HG02885 (cell line): ENCODE data around the gene NELFB.

Experiments
- ATAC-seq: cut with Tn5 transposase; IDR thresholded peaks from one replicate; pipeline ENCODE4 v1.9.1; 2021; ENCODE audit warnings: mild to moderate bottlenecking; ENCODE audit not compliant: unreplicated experiment, poor library complexity

NELFB gene

DNA sequence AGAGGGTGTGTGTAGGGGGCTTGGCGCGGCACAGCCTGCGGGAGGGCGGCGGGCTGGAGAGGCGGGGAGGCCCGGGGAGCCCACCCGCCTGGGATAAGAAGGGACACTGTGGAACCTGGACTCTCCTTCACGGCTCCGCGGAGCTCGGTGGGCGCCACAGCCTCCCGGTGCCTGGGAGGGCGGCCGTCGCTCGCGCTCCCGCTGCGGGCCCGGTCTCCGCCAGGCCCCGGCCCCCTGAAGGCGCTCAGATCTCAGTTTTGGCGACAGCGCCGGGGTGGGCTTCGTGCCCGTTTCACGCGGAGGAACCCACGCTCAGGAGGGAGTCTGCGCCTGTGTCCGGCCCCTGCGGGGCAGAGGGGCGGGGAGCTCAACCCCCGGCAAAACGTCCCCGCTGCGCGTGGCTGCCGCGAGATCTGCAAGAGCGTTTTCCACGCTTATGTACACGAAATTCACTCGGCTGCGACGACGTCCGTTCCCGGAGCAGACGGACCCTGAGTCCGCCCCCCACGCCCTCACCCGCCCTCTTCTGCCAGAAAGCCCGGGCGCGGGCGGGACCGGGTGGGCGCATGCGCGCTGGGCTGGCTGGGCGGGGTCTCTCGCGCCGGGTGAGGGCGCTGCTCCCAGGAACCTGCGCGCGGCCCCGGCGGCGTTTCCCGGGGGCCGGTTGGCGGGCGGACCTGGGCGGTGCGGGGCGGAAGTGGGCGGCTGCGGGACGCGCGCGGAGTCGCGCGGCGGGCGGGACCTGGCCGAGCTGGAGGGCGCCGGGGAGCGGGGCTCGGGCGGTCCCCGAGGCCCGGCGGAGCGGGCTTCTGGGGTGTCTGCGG, at the start of gene NELFB:
Gene NELFB (plus strand): TSS at position 704 of the 824 bp plus-strand sequence.
- peak; percentile 81 for ATAC-seq

DNA sequence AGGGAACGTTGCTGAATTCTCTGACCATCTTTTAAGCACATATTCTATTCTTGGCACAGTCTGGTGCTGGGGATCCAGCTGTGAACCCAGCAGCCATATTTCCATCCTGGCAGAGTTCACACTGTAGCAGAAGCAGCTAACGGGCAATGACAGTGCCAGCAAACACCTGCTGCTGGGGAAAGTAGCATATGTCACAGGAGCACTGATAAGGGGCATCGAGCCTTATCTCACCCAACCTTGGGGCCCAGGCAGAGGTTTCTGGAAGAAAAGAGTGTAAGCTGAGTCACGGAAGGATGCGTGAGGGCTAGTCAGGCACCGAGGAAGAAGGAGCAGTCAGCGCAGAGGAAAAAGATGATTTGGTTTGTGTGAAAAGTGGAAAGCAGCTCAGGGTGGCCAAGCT, 48.5 kb upstream of the NELFB start:
- ATAC-seq, result no peak

DNA sequence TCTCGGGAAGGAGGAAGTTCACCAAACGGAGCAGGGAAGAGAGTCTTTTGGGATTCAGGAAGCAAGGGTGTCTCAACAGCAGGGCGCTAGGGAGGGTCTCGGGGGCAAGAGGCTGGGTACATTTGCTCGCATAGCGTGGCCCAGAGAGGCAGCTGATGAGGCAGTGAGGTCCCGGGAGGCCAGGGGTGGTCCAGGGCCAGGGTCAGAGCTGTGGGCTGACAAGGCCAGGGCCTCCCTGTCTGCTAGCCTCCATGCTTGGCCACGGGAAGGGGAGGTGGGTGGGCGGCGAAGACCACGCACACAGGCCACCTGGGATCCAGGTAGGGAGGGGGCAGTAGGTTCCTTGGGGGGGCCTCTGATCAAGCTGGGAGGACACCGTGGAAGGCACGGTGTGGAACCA, 43.6 kb upstream of the NELFB start:
- ATAC-seq, result no peak

DNA sequence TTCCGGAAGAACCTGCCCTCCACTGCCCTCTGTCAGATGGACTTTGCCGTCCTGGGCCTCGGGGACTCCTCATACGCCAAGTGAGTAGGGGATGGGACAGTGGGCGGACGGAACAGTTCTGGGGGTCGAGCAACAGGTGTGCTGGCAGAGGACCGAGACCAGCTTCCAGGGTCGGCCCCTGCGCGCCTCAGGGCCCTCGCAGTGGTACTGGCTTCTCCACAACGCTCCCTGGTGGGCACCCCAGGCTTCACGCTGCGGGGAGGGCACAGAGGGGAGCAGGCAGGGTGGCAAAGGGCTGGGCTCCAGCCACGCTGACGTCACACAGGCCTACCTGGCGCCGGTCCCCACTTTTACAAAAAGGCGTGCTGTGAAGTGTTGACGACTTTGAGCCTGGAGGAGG, 42.6 kb upstream of the NELFB start:
- ATAC-seq, result no peak

DNA sequence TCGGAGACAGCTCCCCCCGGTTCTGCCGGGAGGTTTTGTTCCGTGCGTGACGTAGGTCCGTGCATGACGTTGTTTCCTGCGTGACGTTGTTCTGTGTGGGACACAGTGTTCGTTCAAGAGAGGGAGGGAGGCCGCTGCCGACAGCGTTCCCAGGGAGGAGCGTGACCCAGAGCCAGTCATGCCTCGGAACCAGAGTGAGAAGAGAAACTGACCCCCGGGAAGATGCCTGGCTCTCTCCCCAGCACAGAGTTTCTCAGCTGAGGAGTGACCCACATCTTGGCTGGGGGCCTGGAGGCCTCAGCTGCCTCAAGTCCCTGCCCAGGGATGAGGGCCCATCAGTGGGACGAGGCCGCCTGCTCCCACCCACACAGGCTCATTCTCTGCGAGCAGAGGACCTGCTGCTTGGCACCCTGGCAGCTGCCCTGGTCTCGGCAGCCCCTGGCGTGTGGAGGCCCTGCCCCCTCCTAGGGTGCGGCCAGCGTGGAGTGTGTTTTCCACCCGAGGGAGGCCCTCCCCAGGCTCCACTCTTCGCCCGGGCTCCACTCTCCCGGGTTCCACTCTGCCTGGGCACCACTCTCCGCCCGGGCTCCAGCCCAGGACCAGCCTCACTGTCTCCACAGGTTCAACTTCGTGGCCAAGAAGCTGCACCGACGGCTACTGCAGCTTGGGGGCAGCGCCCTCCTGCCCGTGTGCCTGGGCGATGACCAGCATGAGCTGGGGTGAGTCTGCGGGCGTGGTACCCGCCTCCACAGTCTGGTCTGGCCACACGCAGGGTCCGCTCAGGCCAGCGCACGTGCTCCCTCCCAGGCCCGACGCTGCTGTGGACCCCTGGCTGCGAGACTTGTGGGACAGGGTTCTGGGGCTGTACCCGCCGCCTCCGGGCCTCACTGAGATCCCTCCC, 41.7 kb upstream of the NELFB start:
- no peak for ATAC-seq

DNA sequence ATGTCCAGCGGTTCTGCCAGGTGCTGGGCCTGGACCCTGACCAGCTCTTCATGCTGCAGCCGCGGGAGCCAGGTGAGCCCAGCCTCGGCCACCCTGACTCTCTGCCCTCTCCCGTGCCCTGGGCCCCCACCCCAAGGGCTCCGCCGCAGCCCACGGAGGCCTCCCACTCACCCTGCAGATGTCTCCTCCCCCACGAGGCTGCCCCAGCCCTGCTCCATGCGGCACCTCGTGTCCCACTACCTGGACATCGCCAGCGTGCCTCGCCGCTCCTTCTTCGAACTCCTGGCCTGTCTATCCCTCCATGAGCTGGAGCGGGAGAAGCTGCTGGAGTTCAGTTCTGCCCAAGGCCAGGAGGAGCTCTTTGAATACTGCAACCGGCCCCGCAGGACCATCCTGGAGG, 40.5 kb upstream of the NELFB start:
- no peak for ATAC-seq

DNA sequence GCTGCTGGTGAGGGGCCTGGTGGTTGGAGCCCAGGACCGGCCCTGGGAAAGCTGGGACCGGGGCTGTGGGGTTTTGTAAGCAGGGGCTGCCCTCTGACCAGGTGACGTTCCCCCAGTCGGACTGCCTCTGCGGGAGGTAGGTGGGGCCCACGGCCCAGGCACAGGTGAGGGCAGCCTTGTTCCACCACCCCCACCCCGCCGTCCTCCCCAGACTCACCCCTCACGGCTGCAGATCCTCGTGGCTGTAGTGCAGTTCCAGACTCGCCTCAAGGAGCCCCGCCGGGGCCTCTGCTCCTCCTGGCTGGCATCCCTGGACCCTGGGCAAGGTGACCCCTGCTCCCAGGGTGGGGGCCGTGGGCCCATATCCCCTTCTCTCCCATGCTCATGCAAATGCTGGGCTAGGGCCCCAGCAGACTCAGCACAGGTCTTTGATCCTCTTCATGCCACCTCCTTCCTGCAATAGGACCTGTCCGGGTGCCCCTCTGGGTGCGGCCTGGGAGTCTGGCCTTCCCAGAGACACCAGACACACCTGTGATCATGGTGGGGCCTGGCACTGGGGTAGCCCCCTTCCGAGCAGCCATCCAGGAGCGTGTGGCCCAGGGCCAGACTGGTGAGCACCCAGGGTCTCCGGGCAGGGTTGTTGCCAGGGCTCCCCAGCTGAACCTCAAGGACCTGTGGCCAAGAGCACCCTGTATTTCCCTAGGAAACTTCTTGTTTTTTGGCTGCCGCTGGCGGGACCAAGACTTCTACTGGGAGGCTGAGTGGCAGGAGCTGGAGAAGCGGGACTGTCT, 39.7 kb upstream of the NELFB start:
- ATAC-seq, result no peak

DNA sequence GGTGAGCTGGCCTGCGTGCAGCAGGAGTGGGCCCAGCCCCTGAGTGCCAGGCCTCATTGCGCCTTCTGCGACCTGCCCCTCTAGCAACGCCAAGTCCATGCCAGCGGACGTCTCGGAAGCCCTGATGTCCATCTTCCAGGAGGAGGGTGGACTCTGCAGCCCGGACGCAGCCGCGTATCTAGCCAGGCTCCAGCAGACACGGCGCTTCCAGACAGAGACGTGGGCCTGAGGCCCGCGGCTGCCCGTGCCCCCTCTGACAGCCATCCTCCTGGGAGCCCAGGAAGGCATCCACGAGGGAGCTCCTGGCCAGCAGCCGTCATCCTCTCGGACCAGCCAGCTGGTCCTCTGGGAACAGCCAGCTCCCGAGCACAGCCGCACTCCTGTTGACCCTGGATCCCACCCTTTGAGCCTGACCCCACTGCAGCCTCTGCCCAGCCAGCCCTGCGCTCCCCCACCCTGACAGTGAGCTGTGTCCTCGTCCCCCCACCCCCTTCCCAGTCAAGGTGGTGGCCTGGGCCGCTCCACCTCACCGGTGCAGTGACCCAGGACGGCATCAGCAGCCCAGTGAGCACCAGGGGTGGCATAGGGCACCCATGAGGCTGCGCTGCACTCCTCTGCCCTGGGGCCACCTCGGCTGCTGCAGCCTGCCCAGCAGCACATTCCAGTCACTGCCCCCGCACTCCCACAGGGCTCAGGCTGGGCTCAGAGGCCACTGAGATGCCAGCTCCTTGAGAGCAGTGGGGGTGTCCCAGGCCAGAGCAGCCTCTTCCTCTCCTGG, 38.8 kb upstream of the NELFB start:
- no peak for ATAC-seq

DNA sequence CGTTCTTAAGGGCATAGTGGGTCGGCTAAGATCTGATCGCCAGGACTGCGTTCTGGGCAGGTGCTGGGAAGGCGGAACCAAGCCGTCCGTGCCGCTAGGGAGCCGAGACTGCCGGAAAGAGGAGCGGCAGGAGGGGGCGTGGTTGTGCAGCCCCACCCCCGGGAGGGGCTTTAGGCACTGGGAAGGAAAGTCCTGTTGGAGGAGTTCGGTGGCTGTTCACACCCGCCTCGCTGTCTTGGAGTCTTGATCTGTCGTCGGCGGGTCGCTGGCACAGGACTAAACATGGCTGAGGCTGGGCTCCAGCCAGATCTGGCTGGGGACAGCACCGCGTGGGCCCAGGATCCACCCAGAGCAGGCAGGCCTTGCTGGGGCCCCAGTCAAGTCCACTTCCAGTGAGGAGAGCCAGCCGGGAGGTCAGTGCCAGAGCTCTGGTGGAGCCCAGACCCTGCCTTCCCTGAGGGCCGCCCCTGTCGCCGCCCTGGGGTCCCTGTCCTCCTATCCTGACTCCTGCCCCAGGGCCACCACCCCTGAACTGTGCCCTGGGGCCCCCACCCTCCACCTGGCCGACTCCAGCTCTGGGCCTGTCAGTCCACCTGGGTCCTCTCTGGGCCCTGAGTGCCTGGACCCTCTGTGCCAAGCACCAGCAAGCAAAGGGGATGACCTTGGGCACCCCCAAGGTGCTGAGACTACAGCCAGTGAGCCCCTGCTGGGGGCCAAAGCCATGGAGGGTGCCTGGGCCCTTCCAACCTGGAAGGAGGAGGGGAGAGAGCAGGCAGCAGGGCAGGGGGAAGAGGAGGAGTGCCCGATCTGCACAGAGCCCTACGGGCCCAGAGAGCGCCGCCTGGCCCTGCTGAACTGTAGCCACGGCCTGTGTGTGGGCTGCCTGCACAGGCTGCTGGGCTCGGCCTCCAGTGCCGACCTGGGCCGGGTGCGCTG, 37.6 kb upstream of the NELFB start:
- ATAC-seq, result no peak

DNA sequence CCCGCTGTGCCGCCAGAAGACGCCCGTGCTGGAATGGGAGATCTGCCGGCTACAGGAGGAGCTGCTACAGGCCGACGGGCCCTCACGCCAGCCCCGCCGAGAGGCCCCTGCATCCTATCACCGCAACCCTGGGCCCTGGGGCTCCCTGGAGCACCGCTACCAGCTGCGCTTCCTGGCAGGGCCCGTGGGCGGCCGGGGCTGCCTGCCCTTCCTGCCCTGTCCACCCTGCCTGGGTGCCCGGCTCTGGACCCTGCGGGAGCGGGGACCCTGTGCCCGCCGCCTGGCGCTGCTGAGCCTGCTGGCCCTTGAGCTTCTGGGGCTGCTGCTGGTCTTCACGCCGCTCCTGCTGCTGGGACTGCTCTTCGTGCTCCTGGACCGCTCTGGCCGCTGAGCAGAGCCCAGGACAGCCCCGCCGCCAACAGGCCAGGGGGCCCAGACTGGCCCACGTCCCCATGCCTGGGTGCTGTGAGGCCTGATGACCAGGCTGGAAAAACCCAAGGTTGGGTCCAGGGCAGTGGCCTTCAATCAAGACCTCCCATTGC, 36.8 kb upstream of the NELFB start:
- ATAC-seq, result no peak

DNA sequence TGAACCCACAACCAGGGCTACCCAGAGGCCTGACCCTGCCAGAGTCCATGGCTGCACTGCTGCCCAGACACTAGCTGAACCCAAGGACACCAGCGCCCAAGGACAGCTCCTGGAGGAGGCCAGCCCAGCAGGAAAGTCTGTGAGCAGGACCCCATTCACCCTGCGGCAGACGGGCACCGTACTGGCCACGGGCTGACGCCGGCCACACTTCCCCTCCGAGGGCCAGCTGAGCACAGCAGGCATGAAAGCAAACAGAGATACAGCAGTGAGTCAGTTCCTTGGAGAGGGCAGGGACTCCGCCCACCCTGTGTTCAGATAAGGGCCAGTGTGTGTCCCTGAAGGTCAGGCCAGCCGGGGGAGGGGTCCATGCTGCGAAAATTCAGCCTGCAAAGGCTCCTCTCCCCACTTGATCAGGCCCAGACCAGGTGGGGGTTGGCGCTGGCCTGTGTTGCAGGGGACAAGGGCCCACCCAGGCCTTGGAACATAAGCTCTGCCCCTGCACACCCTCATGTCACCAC, 36.3 kb upstream of the NELFB start:
- ATAC-seq, result no peak

DNA sequence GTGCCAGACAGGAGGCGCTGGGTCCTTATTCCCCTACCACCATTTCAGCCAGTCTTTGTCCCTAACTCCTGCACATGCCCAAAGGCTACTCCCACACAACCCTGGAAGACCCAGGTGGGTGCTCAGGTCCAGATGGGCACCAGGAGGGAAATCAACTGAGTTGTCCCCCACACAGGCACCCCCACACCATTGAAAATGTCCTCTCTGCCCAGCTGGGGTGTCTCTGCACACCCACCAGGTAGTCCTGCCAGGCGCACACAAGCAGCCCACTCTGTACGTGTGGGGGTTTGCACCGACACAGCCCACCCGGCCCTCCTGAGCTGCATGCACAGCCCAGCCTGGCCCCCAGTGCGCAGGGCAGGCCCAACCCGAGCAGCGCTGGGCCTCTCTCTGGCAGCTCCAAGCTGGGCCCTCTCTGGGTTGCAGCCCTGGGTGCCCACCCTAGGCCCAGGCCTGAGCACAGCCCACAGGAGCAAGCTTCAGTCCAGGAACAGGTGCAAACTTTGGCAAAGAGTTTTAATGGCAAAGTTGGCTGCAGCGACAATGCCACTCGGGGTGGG, 35.3 kb upstream of the NELFB start:
- ATAC-seq, result no peak

DNA sequence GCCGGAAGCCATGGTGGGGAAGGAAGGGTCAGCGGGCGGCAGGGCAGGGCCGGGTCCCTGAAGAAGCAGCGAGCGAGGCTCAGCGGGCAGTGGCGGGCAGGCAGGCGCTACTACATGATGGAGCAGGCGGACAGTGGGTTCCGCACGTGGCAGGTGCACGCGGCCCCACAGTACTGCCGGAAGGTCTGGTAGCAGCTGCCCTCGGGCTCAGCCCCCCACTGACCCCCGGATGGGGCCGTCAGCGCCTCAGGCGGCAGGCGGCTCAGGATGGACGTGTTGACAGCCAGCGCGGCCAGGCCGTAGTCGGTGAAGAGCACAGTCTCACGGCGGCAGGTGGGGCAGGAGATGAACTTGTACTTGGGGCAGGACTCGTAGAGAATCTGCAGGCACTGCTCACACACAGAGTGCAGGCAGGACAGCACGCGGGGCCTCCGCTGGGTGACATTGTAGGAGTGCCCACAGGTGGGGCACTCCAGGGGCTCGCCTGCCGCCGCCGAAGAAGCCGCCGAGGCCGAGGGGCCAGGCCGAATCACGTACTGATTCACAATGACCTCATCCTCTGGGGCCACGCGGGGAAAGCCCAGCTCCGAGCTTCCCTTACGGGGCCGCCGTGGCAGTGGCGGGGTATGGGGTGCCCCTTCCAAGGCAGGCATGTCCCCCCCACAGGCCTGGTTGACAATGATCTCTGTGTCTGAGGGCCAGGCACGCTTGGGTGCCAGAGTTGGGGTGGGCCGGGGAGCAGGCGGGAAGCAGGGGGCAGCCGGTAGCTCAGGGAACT, 34.6 kb upstream of the NELFB start:
- ATAC-seq, result no peak

DNA sequence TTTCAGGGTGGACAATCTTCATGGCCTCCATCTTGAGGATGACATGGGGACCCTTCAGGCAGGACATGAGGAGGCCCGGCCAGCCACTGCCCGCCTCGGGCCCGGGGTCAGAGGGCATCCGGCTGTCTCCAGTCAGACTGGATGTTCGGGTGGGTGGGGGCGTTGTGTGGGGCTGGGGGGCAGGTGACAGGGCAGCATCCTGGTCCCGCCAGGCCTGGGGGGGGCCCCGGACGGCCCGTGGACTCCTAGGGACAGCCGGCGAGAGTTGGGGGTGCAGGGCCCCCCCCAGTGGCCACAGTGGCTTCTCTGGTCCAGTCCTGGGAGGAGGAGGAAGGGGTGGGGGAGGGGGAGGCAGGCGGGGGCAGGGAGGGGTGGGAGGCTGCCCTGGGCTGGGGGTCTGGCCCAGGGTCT, 34.0 kb upstream of the NELFB start:
- no peak for ATAC-seq

DNA sequence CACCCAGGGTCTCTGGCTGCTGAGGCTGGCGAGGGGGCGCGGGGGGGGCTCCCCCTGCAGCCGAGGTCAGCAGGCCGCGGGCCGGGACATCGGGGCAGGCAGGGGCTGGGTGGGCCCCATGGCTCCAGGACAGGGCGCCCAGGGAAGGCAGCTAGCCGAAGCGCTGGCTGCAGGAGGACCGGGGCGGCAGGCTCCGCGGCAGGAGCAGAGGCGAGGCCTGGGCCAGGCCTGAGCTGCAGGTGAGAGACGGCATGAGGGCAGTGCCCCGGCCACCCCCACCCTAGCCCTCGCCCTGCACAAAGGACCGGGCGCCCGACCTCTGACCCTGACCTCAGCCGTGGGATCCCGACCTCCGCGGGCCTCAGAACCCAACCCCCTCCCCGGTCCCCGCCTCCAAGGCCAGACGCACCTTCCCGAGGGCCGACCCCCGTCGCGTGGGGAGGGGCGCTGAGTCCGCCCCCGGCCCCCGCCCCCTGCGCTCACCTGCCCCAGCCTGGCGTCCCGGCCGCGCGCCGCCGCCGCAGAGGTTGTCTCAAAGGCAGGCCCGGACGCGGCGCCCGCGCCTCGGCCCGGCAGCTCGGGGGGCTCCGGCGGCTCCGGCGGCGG, 33.5 kb upstream of the NELFB start:
- no peak for ATAC-seq

DNA sequence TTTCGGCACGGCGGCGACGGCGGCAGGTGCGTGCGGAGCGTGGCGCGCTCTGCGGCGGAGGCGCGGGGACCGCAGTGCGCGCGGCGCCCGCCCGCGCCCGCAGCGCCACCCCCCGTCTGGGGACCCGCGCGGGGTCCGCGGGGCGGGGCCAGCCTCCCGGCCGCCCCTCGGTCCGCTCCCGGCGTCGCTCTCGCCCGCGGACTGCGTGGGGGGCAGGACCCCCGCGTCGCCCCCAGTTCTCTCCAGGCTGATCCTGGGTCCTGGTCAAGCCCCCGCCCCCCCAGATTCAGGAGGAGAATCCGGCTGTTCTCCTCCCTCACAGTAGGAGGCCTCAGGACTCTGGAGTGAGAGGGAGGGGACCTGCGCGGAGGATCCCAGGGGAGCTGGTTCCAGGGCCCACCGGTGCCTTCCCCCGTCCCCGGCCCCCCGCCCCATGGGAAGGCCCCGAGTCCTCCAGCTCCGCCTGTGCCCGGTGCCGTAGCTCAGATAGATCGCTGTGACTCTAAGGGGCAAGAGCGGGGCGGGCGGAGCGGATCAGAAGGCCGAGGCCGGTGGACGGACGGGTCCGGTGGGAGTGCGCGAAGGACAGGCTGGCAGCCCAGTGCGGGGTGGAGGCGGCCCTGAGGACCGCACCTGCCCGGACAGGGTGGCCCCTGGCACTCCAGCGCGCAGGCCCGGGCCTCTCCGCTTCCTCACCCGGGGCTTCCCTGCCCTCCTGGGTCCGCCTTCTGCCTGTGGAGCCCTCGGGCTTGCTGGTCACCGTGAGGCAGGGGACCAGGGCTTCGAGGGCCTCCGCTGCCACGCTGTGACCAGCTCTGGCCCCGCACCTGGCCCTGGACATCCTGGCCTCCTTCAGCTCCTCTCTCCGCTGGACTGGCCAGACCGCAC, 32.7 kb upstream of the NELFB start, which contains the start of gene RNF208:
Gene RNF208 (minus strand): TSS at position 51 of the 888 bp plus-strand sequence. CDS start 1,028 bp downstream, outside the sequence.
- no peak for ATAC-seq
